ENCODE data around the gene ATAD2B. TPM values are rescaled to one million over a fixed set of nuclear protein-coding genes. Genes with fewer than 3 reads are reported as not detected.

The ATAD2B gene
- total and polyA plus RNA-seq, 7 donors, result 2.4 to 22.5 (median 19.7) TPM

DNA sequence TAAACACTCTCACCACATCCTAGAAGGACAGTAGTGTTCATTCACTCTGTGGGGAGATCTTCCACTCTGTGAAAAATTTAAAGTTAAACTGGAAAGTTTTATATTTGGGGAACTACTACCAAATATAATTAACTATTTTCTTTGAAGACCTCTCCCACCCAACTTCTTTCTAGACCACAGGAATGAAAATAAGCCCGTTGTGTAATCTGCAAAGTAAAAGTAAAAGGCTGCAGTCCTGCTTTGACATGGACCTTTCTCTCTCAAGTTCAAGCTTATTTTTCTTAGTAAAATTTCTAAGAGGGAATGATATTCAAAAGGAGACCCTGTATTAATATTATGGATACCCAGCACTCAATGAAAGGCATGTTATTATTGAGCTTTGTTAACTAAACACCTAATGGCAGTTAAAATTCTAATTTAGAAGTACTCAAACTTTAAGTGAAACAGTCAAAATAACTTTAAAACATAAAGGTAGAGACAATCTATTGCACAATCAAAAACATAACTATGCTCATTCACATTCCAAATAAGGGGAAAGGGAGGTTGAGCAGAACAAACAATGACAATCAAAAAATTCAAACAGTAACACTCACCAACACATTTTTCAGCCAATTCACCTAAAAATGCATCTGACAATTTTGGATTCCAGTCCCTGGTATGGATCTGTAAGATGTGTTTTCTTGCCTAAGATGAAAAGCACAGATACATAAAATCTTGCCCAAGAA is 98.5 kb downstream of the ATAD2B start:
- H3K4me3 ChIP-seq, result no peak overlapping the region
- intact Hi-C loops (cut with DNase I), result no loop called here
- H3K36me3 ChIP-seq, result peaks cover 0 to 25% (median 0%) of the 10 kb centered on the region in 4 donors
- no peaks in the 10 kb centered on the region for H3K4me1 ChIP-seq
- 80 to 82% methylated on average over 1 of the region's 1 CpG for WGBS, 2 donors
- TF ChIP-seq POLR2AphosphoS5 (IDR thresholded peaks at IDR 0.05), result no peak
- TF ChIP-seq, protein P1, sequence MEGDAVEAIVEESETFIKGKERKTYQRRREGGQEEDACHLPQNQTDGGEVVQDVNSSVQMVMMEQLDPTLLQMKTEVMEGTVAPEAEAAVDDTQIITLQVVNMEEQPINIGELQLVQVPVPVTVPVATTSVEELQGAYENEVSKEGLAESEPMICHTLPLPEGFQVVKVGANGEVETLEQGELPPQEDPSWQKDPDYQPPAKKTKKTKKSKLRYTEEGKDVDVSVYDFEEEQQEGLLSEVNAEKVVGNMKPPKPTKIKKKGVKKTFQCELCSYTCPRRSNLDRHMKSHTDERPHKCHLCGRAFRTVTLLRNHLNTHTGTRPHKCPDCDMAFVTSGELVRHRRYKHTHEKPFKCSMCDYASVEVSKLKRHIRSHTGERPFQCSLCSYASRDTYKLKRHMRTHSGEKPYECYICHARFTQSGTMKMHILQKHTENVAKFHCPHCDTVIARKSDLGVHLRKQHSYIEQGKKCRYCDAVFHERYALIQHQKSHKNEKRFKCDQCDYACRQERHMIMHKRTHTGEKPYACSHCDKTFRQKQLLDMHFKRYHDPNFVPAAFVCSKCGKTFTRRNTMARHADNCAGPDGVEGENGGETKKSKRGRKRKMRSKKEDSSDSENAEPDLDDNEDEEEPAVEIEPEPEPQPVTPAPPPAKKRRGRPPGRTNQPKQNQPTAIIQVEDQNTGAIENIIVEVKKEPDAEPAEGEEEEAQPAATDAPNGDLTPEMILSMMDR (IDR thresholded peaks at IDR 0.05), result no peak
- TF ChIP-seq POLR2A (IDR thresholded peaks at IDR 0.05), result no peak
- H3K27me3 ChIP-seq, result no peaks in the 10 kb centered on the region
- no peaks in the 10 kb centered on the region for H3K9me3 ChIP-seq
- DNase-seq, result no peak
- H3K27ac ChIP-seq, result no peak overlapping the region

DNA sequence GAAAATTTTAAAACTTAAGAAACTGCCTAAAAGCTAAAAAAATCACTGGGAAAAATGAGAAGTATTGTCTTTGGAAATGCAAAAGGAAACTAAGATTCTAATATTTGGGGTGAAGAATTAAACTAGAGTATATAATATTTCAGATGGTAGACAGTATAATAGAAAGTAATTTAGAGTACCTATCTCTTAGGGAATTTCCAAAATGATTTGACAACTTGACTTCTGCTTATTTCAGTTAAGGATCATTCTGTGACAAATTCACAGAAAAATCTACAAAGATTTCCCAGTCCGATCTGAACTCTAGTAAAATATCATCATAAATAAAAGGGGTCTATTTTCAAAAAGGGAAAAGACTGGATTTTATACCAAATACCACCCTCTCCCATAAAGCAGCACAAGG is 99.6 kb downstream of the ATAD2B start:
- Histone ChIP-seq H3K27ac (no peak overlapping the region), H3K36me3 (peaks cover 0 to 36% (median 0%) of the 10 kb centered on the region in 4 donors), H3K4me3 (no peak overlapping the region), H3K4me1 (no peaks in the 10 kb centered on the region), H3K27me3 (no peaks in the 10 kb centered on the region), H3K9me3 (no peaks in the 10 kb centered on the region)
- DNase-seq, result no peak
- 84 to 88% methylated on average over 1 of the region's 1 CpG for WGBS, 2 donors
- no peak for TF ChIP-seq POLR2A (IDR thresholded peaks at IDR 0.05)
- TF ChIP-seq, protein P1 (IDR thresholded peaks at IDR 0.05), result no peak
- TF ChIP-seq EP300 (IDR thresholded peaks at IDR 0.05), result no peak
- TF ChIP-seq POLR2AphosphoS5 (IDR thresholded peaks at IDR 0.05), result no peak
- intact Hi-C loops (cut with DNase I), result no loop called here

DNA sequence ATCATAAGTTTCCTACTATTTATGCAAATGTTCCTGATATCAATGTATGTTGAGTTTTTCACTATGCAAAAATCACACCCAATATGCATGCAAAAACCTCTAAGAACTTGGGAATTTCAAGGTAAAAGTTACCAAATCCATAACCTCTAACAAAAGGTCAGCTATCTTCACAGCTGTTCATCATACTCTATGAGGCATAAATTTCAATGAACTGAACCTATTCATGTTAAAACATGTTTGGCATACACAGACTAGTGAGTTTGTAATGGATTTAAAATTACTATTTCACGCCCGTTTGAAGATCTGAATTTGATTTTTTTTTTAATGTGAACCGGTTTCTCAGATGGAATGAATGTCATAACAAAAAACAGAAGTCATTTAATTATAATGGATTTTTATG is 100.2 kb downstream of the ATAD2B start:
- Histone ChIP-seq H3K27ac (no peak overlapping the region), H3K4me1 (no peaks in the 10 kb centered on the region), H3K27me3 (no peaks in the 10 kb centered on the region), H3K36me3 (peaks cover 0 to 41% (median 0%) of the 10 kb centered on the region in 4 donors), H3K4me3 (no peak overlapping the region), H3K9me3 (no peaks in the 10 kb centered on the region)
- WGBS, 2 donors, result 91 to 95% methylated on average over 3 of the region's 3 CpGs
- intact Hi-C loops (cut with DNase I), result no loop called here
- TF ChIP-seq EP300 (IDR thresholded peaks at IDR 0.05), result no peak
- no peak for TF ChIP-seq POLR2AphosphoS5 (IDR thresholded peaks at IDR 0.05)
- TF ChIP-seq, protein P1 (IDR thresholded peaks at IDR 0.05), result no peak
- TF ChIP-seq POLR2A (IDR thresholded peaks at IDR 0.05), result no peak
- DNase-seq, result no peak

DNA sequence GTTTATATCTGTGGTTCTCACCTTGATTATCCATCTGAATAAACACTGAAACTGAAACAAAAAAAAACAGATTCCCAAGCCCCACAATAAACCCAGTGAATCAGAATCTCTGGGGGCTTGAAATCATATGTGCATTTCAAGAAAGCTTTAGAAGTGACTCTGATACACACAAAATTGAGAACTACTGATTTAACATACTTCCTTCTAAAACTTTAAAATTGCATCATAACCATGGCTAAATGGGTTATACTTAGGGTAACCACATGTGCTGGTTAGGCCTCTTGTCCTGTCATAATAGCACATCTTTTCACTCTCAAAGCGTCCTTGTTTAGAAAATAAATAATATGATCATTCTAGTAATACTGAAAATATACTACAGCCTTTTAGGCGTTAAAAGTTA is 100.9 kb downstream of the ATAD2B start:
- Histone ChIP-seq H3K4me3 (no peak overlapping the region), H3K36me3 (peaks cover 0 to 48% (median 0%) of the 10 kb centered on the region in 4 donors), H3K27ac (no peak overlapping the region), H3K9me3 (no peaks in the 10 kb centered on the region), H3K27me3 (no peaks in the 10 kb centered on the region), H3K4me1 (no peaks in the 10 kb centered on the region)
- TF ChIP-seq, protein P1 (IDR thresholded peaks at IDR 0.05), result no peak
- TF ChIP-seq EP300 (IDR thresholded peaks at IDR 0.05) (no peak), POLR2A (IDR thresholded peaks at IDR 0.05) (no peak), POLR2AphosphoS5 (IDR thresholded peaks at IDR 0.05) (no peak)
- intact Hi-C loops (cut with DNase I), result no loop called here
- DNase-seq, result no peak
- WGBS, 2 donors, result 85% methylated on average over 2 of the region's 2 CpGs

Measured in sigmoid colon (tissue), 7 donors.